Stimulated activated CD8-positive, alpha-beta memory T cell treated with anti-CD3 and anti-CD28 coated beads, Interleukin-4, amount 100 ng/mL, for 4 hours (primary cell): Measurements from ENCODE around the gene CFAP45.

ENCODE experiments used
- DNase-seq, 2 donors: peaks; one replicate each; pipeline ENCODE4 v3.0.0-alpha.2; 2020; ENCODE audit warnings: low read depth in 2 of 2, low spot score in 1 of 2

CFAP45 gene

GRCh38 chr1:159924025-159924790 is 24.2 kb upstream of the CFAP45 start:
- no peak for DNase-seq

- peak; percentile 67 to 72 for DNase-seq
These were observed 23.4 kb upstream of the CFAP45 start for GRCh38 chr1:159923203-159924024.

DNA sequence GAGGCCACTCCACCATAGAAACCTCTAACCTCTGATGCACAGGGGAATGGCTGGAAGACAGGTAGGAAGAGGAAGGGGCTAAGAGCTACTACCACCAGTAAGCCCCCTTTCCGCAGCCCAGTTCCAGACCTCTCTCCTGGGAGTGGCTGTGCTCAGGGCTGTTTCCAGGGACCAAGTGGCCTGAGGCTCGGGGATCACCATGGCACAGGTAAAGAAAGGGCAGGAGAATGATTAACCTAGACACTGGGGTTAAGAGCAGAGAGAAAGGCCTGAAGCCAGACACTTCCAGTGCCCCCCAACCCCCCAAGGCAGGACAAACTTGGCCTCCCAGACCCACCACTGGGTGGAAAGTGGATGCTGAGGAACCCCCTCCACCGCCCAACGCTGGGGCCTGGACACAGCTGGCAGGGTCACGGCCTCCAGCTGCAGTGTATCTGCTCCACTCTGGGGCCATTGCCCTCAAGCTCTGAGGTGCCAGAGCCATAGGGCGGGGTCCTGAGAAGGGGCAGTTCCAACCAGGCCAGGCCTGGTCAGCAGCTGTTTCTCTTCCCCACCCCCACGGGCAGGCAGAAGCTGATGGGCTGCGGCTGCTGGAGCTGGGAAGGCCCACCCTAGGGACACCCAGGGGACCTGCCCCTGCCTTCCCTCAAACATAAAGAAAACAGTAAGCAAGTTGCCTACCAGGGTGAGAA is 22.7 kb upstream of the CFAP45 start:
- DNase-seq = no peak

- no peak for DNase-seq
These were observed 21.9 kb upstream of the CFAP45 start for GRCh38 chr1:159921700-159922504.

DNA sequence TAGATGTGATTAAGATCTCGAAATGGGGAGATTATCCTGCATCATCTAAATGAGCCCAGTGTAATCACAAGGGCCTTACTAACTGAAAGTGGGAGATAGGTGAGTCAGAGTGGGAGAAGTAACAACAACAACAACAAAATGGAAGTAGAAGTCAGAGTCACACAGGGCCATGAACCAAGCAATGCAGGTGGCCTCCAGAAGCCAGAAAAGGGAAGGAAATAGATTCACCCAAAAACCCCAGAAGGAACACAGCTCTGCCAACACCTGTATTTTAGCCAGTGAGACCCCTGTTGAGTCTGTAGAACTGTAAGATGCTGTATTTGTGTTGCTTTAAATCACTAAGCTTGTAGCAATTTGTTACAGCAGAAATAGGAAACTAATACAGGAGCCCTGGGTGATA is 21.3 kb upstream of the CFAP45 start:
- no peak for DNase-seq

DNA sequence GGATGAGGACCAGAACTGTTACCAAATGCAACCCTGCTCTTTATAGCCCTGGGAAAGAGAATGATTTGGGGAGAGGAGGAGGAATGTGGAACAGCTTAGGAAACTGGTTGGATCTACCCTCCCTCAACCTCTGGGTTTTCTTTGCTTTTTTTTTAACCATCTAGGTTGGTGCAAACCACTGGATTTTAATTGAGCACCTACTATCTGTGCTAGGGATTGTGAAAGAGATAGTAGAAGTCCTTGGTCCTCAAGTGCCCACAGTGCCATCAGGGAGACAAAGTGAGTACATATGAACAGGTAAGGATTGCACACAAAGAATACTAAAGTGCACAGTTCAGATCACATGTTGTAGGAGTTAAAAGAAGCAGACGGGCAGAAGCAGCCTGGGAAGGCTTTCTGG is 20.7 kb upstream of the CFAP45 start:
- DNase-seq = no peak

- no peak for DNase-seq
These were observed 20.2 kb upstream of the CFAP45 start for GRCh38 chr1:159920202-159920601.

DNA sequence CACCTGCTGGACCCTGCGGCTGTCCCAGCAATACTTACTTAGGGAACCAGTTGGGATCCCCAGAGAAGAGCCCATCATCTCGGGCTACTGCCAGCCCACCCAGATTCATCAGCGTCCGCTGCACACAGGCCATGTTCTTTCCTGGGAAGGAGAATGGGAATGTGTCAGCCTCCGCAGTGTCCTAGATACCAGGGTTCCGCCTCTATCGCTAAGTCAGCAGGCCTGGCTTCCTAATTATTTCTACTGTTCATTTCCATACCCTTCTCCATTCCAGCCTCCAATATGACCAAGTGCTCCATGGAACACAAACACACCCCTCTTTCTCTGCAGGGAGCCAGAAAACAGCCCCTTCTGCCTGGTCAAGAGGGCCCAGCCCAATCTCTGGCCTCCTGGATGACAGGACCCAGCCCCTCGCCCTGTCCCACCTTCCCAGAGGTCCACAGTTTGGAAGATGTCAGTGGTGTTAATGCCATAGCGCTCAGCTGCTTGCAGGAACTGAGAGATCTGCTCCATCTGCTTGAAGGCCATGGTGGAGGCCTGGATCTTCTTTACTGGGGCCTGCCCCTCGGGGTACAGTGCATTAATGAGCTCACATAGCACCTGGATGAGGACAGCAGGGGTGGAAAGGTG is 19.4 kb upstream of the CFAP45 start:
- DNase-seq = no peak

- no peak for DNase-seq
These were observed 18.6 kb upstream of the CFAP45 start for GRCh38 chr1:159918352-159919200.

DNA sequence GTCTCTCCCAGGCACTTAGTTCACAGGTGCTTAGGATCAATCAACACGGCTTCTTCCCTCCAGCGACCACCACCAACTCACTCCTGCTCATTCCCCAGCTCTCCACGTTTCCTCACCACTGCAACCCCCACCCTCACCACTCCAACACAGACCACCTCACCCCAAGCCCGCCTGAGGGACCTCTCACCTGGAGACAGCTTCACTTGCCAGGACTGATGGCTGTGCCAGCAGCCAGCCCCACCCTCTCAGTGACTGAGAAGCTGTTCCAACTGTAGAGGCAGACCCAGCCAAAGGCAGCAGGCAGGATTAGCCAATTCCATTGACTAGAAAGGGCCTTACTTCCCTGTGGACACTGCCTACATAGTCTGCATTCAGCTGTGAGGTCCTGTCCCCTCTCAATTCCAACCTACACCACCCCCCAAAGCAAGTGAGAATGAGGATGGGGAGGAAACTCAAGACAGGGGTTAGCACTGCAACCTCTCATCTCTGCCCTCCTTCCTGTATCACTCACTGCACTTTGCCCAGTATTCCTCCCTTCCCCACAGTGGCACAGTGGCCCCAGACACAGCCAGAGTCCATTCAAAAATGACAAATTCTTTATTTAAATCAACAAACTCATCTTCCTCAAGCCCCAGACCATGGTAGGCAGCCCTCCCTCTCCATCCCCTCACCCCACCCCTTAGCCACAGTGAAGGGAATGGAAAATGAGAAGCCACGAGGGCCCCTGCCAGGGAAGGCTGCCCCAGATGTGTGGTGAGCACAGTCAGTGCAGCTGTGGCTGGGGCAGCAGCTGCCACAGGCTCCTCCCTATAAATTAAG is 17.8 kb upstream of the CFAP45 start:
- no peak for DNase-seq

DNA sequence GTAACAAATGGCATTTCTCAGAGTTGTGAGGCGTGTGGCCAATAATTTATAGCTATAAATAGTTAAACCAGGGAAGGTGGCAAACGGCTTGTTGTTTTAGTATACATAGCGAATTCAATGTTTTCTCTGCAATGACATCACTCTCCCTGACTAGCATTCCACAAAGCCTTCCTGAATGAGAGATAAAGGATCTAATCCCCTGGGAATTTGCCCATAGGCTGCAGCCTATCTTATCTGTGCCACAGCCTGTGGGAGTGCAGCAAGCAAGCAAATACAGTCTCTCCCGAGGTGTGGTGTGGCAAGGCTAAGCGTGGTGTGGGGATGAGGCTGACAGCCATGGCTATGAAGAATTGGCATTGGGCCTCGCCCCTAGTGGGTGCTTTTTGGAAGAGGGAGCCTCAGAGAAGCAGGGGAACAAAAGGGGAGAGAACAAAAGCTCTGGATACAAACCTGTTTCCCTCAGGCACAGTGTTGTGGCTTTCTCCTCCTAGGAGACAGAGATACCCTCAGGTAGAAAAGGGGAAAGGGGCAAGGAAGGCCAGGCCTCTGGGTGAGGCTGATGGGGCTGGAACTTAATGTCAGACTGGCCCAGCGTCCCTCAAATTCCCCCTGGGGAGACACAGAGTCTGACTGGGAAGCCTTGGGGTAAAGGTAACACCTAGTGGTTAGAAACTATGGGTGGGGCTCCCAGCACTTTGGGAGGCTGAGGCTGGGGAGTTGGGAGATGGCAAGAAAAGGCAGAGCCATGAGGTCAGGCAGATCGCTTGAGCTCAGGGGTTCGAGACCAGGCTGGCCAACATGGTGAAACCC is 16.5 kb upstream of the CFAP45 start:
- no peak for DNase-seq

GRCh38 chr1:159915571-159916241 is 15.7 kb upstream of the CFAP45 start:
- no peak for DNase-seq

DNA sequence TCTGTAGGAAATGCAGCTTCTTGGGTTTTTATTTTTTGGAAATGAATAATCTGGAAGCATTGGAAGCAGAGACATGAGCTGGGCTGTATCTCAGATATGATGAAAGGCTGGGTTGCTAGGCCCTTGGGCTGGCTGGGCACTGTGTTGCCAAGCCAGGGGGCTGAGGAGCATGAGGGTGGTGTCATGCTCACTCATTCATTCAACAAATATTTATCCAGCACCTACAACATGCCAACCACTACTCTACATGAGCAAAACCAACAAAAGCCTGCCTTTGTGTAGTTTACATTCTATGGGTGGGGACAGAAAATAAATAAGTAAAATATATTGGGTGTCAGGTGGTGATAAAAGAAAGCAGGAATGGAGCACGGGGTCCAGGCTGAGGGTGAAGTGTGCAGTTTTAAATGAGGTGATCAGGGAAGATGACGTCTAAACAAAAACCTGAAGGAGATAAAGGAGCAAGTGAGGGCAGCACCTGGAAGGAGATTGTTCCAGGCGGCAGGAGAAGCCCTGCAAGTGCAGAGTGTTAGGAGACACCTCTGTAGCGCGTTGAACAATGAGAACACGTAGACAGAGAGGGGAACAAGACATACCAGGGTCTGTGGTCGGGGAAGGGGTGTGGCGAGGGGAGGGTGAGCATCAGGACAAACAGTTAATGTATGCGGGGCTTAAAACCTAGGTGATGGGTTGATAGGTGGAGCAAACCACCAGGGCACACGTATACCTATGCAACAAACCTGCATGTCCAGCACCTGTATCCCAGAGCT is 14.5 kb upstream of the CFAP45 start:
- DNase-seq = no peak

DNA sequence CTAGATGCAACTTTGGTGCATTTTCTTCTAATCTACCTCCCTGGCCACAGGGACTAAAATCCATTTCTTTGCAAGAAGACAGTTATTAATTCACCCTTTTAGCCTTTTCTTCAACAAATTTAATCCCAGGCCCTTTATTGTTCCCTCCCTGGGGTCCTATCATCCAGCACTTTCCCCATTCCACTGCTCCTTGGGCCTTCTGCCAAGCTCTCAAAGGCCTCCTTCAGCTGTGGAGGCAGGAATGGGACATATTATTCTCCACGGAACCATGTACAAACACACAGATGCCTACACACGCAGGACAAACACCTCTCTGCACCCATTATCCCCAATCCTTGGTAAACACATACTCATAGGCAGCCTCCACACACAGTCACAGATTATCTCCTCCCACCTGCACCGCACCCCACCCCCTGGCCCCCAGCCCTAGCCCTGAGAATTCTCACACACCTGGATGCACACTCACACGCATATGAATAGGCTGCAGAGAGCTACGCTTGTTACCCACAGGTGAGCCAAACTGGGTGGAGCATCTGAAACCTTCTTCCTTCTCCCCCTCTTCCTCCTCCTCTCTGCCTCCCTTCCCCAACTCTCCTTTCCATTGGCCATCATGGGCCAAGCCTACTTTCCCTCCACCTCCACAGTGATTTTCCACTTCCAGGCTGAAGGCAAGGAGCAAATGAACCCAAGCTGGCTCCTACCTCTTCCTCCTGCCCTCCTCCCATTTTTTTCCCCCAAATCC is 13.7 kb upstream of the CFAP45 start:
- no peak for DNase-seq

GRCh38 chr1:159911326-159912070 is 11.5 kb upstream of the CFAP45 start:
- no peak for DNase-seq
